NCI-H526 (cell line): ENCODE results near the gene SFMBT1.

Source experiments
- DNase-seq, 2 experiments: peaks; one replicate each; lab custom pipeline; 2025; lab: John Stamatoyannopoulos, UW

SFMBT1 gene

GRCh38 chr3:52915294-52915693 is 130.6 kb downstream of the SFMBT1 start:
- no peak for DNase-seq

GRCh38 chr3:52912885-52913731 is 132.8 kb downstream of the SFMBT1 start:
- DNase-seq: no peak

DNA sequence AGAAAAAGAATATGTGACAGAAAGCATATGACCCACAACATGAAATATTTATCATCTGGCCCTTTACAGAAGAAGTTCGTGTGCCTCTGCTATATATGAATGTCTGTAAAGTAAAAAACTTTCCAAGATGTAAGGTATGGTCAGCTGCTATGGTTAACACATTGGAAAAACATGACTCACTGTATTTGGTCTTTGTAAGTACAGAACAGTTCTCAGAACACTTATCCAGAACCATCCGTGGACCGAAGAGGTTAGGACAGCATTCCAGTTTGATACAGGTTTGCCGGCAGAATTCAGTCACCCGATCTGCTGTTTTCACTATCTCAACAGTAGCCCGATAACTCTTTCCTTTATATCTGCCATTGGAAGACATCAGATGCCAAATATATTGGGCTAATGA is 135.1 kb downstream of the SFMBT1 start:
- no peak for DNase-seq

DNA sequence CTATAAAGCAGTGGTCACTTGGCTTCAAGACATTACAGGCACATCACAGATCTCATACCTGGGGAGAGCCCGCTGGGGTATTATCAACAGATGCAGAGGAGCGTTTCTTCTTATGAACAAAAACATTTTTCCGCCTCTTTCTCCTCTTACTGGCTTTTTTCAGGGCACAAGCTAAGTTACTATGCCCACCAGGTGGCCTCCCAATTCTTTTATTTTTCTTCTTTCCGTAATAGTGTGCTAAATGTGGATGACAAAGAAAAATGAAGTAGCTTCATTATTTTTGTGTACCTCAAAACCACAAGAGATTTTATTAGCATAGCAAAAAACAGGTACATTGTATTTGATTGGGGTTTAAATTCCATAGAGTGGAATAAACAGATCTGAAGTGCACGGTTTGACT is 138.4 kb downstream of the SFMBT1 start:
- DNase-seq: no peak

DNA sequence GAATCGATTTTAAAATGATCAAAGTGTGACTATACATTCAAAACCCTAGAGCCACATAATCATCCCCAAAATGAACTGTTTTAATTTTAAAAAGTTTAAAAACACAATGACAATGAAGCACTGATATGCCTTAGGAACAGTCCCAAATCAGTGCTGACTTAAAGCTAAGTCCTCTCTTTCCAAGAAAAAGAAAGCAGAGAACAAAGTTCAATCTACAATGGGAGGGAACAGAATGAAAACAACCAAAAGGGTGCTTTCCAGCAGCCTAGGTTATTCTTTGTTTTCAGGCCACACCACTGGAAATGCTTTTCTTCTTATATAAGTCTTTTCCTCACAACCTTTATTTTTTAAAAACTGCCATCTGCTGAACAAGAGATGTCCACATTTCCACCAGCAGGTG is 141.3 kb downstream of the SFMBT1 start:
- no peak for DNase-seq

DNA sequence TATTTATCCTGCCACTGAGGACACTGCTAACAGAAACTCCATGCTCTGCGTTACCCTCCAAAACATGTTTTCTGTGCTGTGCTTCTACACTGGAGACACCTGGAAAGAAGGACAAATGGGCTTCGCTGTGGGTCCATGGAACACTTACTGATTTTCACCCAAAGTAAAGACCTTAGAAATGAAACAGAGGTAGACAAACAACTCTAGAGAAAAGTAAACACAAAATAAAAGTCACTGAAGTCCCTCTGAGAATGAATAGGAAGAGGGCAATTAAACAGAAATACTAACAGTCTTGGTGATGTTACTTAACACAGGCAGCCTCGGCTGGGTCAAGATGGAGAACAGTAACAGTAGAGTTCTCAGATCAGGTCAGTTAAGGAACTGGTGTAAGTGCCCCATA is 141.9 kb downstream of the SFMBT1 start:
- DNase-seq: no peak

DNA sequence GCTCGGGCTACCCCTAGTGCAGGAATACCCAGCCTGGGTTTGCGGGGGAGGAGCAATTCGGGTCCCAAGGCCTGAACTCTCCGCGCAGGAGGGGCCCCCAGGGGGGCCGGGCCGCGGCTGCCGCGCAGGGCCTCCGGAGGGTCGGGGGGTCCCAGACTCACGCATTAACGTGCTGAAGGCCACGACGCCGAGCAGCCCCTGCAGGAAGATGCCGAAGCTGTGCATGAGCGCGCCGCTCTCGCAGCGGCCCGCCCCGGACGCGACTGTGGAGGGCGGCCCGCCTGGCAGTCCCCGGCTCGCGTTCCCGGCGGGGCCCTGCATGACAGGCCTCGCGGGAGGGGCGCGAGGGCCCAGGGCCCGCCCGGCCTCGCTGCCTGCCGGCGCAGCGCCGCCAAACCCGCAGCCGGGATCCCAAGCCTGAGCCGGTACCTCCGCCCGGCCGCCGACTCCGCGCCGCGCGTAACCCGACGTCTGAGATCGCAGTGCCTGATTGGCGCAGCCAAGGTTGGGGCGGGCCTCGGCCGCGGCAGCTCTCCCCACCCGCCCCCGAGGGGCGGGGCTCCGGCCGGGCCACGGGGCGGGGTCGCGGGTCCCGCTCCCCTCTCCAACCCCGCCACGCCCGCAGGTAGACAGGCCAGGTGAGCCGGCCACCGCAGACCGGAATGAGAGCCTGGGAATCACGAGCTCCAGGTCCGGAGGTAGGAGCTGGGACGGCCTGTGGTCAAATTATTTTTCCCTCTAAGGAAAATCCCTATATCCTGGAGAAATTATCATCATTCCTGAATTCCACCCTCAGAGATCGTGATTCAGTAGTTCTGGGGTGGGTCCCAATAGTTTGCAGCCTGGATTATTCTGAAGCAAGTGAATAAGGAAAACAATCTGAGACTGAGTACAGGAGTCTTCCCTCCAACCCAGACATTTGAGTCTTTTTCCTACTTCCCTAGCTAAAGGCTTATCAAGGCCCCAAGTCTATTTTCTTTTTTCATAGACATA is 148.4 kb downstream of the SFMBT1 start, which contains the start of gene STIMATE:
Gene STIMATE, minus strand, starts transcription at position 419 of the 993 bp plus-strand sequence. Its CDS starts 98 bp downstream, at position 321.
- peak; percentile 59 to 92 for DNase-seq

DNA sequence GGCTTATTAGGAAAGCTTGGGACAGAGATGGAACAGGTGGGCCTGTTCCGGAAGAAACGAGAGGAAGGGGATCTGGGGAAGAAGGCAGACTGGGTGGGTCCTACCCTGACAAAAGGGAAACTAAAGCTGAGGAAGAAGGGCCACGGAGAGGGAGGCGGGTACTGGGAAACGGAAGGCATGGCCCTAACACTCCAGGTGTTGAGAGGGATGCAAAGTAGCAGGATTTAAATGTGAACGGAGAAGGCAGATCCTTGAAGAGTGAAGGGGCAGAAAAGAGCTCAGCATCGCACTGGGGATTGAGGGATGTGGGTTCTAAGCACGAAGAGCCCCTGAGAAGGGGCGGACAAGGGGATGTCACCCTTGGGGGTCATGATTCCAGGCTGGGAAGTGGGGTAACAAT is 149.3 kb downstream of the SFMBT1 start:
- DNase-seq: peak; percentile 42 to 61

GRCh38 chr3:52896151-52896550 is 149.7 kb downstream of the SFMBT1 start:
- DNase-seq: no peak

- no peak for DNase-seq
Measured at GRCh38 chr3:52895418-52895817, 150.5 kb downstream of the SFMBT1 start.

- DNase-seq: no peak
Measured at GRCh38 chr3:52894756-52895155, 151.1 kb downstream of the SFMBT1 start.

- no peak for DNase-seq
Measured at GRCh38 chr3:52893723-52894122, 152.2 kb downstream of the SFMBT1 start.

DNA sequence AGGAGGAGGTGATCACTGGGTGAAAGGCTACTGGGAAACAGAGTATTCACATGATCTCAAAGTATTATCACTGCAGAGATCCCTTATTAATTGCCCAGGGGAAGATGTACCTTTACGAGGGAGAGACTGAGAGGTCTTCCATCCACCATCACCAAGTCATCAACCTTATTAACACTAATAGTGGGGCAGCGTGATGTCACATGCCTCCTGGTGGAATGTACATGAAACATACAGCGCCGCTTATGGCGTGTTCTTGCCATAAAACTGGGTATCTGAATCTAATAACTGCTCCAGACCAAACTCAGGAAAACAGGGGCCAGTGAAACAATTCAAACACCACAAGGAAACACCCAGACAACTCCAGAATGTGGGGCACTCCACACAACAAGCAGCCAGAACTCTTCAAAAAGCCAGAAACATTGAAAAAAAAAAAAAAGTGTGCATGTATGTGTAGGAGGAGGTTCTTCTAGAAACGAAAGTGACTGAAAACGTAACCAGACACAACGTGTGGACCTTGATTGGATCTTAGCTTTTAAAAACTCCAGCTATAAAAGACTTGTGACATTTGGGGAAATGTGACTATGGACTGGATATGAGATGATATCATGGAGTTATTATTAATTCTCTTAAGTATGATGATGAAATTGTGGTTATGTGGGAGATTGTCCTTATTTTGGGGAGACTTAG is 153.1 kb downstream of the SFMBT1 start:
- DNase-seq: no peak

GRCh38 chr3:52892290-52892624 is 153.6 kb downstream of the SFMBT1 start:
- no peak for DNase-seq

GRCh38 chr3:52891615-52892081 is 154.2 kb downstream of the SFMBT1 start:
- no peak for DNase-seq

- DNase-seq: no peak
Measured at GRCh38 chr3:52891164-52891563, 154.7 kb downstream of the SFMBT1 start.

- no peak for DNase-seq
Measured at GRCh38 chr3:52890735-52891134, 155.1 kb downstream of the SFMBT1 start.

- DNase-seq: no peak
Measured at GRCh38 chr3:52889901-52890300, 156.0 kb downstream of the SFMBT1 start.

- DNase-seq: no peak
Measured at GRCh38 chr3:52887166-52887565, 158.7 kb downstream of the SFMBT1 start.

GRCh38 chr3:52886049-52886730 is 159.7 kb downstream of the SFMBT1 start:
- DNase-seq: no peak

- no peak for DNase-seq
Measured at GRCh38 chr3:52882377-52882776, 163.5 kb downstream of the SFMBT1 start.
